ENCODE results near the gene HPS3. TPM values are rescaled to one million over a fixed set of nuclear protein-coding genes. Genes with fewer than 3 reads are reported as not detected.
"Not testable (repeated sequence)": the region's sequence is repeated elsewhere in the genome, so short reads cannot be mapped to it uniquely, and the experiment has no call there.

HPS3 gene
- total RNA-seq, 1 donor: 14.8 TPM

GRCh38 chr3:149181182-149181581 lies 51.7 kb downstream of the HPS3 start:
- no peak for DNase-seq (ENCODE audit: low read depth in 2 of 3, low spot score in 2 of 3)

- no peak for DNase-seq (ENCODE audit: low read depth in 2 of 3, low spot score in 2 of 3)
Measured at GRCh38 chr3:149186219-149186618, 56.8 kb downstream of the HPS3 start.

GRCh38 chr3:149186721-149187120 lies 57.3 kb downstream of the HPS3 start:
- DNase-seq (ENCODE audit: low read depth in 2 of 3, low spot score in 2 of 3): no peak

GRCh38 chr3:149188494-149188893 lies 59.1 kb downstream of the HPS3 start:
- no peak for DNase-seq (ENCODE audit: low read depth in 2 of 3, low spot score in 2 of 3)

GRCh38 chr3:149195221-149195620 lies 65.8 kb downstream of the HPS3 start:
- no peak for DNase-seq (ENCODE audit: low read depth in 2 of 3, low spot score in 2 of 3)

- not testable (repeated sequence) for DNase-seq (ENCODE audit: low read depth in 2 of 3, low spot score in 2 of 3)
Measured at GRCh38 chr3:149196805-149197592, 67.6 kb downstream of the HPS3 start.

GRCh38 chr3:149197669-149198068 lies 68.2 kb downstream of the HPS3 start:
- DNase-seq (ENCODE audit: low read depth in 2 of 3, low spot score in 2 of 3): peak in 1 of 3 donors; percentile 12

GRCh38 chr3:149198611-149199010 lies 69.2 kb downstream of the HPS3 start:
- no peak for DNase-seq (ENCODE audit: low read depth in 2 of 3, low spot score in 2 of 3)

- DNase-seq (ENCODE audit: low read depth in 2 of 3, low spot score in 2 of 3): peak in 2 of 3 donors; percentile 37 to 65
Measured at GRCh38 chr3:149199474-149199873, 70.0 kb downstream of the HPS3 start.

GRCh38 chr3:149203758-149204157 lies 74.3 kb downstream of the HPS3 start:
- peak in 2 of 3 donors; percentile 57 to 89 for DNase-seq (ENCODE audit: low read depth in 2 of 3, low spot score in 2 of 3)

GRCh38 chr3:149204390-149204991 lies 75.1 kb downstream of the HPS3 start:
- DNase-seq (ENCODE audit: low read depth in 2 of 3, low spot score in 2 of 3): no peak

- DNase-seq (ENCODE audit: low read depth in 2 of 3, low spot score in 2 of 3): no peak
Measured at GRCh38 chr3:149207475-149207874, 78.0 kb downstream of the HPS3 start.

GRCh38 chr3:149209431-149209830 lies 80.0 kb downstream of the HPS3 start:
- no peak for DNase-seq (ENCODE audit: low read depth in 2 of 3, low spot score in 2 of 3)

GRCh38 chr3:149212386-149212785 lies 82.9 kb downstream of the HPS3 start:
- no peak for DNase-seq (ENCODE audit: low read depth in 2 of 3, low spot score in 2 of 3)

GRCh38 chr3:149214702-149215101 lies 85.3 kb downstream of the HPS3 start:
- DNase-seq (ENCODE audit: low read depth in 2 of 3, low spot score in 2 of 3): no peak

- no peak for DNase-seq (ENCODE audit: low read depth in 2 of 3, low spot score in 2 of 3)
Measured at GRCh38 chr3:149215515-149215914, 86.1 kb downstream of the HPS3 start.

GRCh38 chr3:149216193-149216869 lies 86.9 kb downstream of the HPS3 start:
- no peak for DNase-seq (ENCODE audit: low read depth in 2 of 3, low spot score in 2 of 3)

- DNase-seq (ENCODE audit: low read depth in 2 of 3, low spot score in 2 of 3): no peak
Measured at GRCh38 chr3:149217347-149217746, 87.9 kb downstream of the HPS3 start.

- not testable (repeated sequence) for DNase-seq (ENCODE audit: low read depth in 2 of 3, low spot score in 2 of 3)
Measured at GRCh38 chr3:149219380-149220121, 90.1 kb downstream of the HPS3 start.

GRCh38 chr3:149221783-149222517 lies 92.5 kb downstream of the HPS3 start, which contains the start of gene CP:
Gene CP, minus strand, starts transcription at chr3:149221829. Its CDS starts 37 bp downstream, at chr3:149221792.
- DNase-seq (ENCODE audit: low read depth in 2 of 3, low spot score in 2 of 3): no peak
